GM19467 (cell line): ENCODE results near the gene KRTAP23-1.

Source experiments
- ATAC-seq: cut with Tn5 transposase; IDR thresholded peaks from one replicate; pipeline ENCODE4 v1.9.1; 2021; ENCODE audit warnings: mild to moderate bottlenecking, moderate library complexity; ENCODE audit not compliant: unreplicated experiment

The KRTAP23-1 gene

DNA sequence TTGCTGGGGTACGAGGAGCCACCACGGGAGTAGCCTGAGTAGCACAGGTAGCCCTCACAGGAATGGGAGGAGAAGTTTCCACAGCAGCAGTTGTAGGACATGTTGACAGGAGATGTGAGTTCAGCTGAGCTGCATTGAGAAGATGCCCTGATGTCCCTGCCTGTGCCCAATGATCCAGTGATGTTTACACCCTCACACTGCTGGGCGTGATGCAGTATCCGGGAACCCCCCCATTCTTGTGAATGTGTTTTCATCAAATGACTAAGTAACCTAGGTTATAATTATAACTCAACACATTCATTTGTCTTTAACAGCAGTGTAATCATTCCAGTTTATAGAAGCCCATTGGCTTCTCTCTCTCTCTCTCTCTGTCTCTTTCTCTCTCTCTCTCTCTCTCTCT lies at the start of gene KRTAP23-1:
TSS of gene KRTAP23-1 (minus strand) at position 101 of the 400 bp plus-strand sequence. CDS start at position 101, 0 bp downstream.
- ATAC-seq, result no peak

GRCh38 chr21:30395731-30396130 lies 47.3 kb upstream of the KRTAP23-1 start, which contains the start of gene KRTAP13-1:
Gene KRTAP13-1 (plus strand): TSS chr21:30396031. CDS start chr21:30396087, 56 bp downstream.
- no peak for ATAC-seq

DNA sequence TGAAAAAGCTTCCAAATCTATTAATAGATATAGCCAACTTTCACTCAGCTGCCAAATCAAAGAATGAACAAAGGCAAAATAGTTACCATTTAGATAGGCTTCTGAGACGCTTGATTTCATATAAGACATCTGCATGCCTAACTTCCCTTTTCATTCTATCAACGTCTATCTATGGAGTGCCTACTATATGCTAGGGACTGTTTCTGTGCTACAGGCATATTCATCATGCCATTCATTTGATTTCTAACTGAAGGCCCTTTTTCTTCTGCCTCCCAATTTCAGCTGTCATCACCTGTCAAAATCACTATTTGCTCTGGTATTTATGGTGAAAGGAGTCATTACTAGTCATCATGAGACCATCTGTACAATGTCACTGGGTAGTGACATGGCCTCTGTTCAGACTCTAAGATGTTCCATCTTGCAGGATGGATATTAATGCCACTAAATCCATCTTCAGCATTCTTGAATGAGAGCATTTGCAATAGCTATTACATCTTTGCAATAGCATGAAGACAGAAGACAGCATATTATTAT lies 43.2 kb upstream of the KRTAP23-1 start:
- no peak for ATAC-seq

- no peak for ATAC-seq
Measured at GRCh38 chr21:30382201-30382600, 33.8 kb upstream of the KRTAP23-1 start.

DNA sequence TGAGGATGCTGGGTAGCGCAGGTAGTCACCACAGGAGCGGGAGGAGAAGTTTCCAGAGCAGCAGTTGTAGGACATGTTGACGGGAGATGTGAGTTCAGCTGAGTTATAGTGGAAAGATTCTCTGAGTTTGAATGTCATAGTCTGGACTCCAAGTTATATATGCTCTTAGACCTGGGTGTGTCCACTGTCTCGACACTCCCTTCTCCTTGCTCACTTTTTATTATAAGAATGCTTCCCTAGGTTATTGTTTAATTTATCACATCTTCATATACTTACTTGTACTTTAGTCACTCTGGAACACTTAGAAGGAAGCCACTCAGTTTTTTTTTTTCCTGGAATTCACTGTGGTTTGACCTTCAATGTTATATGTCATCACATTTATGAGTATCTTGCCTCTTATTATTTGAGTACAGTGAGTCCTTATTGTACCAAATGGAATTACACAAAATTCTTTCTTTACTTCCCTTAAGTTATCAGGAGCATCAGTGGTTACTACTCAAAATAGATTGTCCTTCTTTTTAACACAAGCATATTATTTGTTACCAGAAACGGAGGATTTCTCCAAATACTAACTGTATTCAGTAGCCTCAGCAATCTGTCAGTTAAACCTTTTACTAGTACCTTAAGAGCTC lies 23.8 kb upstream of the KRTAP23-1 start, which contains the start of gene KRTAP13-2:
TSS of gene KRTAP13-2 (minus strand) at position 133 of the 632 bp plus-strand sequence. CDS start at position 75, 58 bp downstream.
- no peak for ATAC-seq

DNA sequence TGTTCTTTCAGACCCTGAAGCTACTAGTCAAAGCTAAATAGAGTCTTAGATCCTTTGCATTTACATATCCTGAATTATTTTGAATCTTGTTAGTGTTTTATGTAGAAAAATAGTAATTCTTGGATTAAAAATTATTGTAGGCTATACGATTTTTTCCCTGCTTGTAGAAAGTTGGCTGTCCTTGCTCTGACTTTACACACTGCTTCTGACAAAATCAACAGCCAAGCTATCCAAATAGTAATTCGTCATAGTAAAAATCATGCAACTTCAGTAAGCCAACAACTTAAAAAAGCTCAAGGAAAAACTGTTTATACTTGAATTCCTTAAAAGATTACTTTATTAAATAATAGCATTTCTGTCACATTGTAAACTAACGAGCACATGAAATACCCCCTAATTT lies 7.5 kb upstream of the KRTAP23-1 start:
- ATAC-seq, result no peak

DNA sequence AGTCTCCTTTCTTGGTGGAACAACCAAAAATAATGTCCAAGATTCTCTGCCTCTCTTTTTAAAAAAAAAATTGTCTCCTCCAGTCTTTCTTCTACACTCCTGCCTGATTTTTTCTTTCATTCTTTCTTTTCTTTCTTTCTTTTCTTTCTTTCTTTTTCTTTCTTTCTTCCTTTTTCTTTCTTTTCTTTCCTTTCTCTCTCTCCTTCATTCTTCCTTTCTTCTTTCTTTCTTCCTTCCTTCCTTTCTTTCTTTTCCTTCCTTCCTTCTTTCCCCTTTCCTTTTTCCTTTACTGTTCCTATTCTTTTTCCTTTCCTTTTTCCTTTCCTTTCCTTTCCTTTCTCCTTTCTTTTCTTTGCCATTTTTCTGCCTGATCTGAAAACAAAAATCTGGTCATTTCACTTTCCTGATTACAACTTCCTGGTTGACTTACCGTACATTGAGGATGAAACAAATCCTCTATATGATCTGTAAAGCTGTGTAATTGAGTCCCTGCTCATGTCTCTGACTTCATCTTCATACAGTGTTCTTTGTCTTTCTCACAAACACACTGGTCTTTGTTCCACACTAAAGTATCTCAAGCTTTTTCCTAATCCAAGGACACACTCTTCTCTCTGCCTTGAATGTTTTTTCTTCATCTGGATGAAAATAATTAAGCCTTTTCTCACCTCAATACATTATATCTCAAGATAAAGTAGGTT lies 6.1 kb upstream of the KRTAP23-1 start:
- no peak for ATAC-seq

DNA sequence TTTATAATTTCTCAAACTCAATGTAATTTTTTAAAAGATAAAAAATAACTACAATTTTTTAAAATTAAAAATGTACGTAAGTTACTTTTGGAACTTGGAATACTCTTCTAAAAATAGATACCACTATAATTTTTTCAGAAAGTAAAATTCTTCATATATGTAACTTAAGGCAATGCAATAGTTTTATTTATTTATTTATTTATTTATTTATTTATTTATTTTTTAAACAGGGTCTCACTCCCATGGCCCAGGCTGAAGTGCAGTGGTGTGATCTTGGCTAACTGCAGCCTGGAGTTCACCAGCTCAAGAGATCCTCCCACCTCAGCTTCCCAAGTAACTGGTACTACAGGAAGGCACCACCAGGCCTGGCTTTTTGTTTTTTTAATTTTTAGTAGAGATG lies 3.1 kb upstream of the KRTAP23-1 start:
- ATAC-seq, result no peak

GRCh38 chr21:30349572-30349971 lies 1.2 kb upstream of the KRTAP23-1 start:
- no peak for ATAC-seq

DNA sequence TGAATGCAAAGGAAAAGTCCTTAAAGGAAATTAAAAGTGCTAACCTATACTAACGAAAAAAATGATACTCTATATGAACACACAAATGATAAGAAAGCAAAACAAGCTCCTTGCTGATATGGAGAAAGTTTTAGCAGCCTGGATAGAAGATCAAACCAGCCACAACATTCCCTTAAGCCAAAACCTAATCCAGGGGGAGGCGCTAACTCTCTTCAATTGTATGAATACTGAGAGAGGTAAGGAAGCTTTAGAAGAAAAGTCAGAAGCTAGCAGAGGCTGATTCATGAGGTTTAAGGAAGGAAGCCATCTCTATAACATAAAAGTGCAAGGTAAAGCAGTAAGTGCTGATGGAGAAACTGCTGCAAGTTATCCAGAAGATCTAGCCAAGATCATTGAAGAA lies 3.4 kb downstream of the KRTAP23-1 start:
- ATAC-seq, result no peak

DNA sequence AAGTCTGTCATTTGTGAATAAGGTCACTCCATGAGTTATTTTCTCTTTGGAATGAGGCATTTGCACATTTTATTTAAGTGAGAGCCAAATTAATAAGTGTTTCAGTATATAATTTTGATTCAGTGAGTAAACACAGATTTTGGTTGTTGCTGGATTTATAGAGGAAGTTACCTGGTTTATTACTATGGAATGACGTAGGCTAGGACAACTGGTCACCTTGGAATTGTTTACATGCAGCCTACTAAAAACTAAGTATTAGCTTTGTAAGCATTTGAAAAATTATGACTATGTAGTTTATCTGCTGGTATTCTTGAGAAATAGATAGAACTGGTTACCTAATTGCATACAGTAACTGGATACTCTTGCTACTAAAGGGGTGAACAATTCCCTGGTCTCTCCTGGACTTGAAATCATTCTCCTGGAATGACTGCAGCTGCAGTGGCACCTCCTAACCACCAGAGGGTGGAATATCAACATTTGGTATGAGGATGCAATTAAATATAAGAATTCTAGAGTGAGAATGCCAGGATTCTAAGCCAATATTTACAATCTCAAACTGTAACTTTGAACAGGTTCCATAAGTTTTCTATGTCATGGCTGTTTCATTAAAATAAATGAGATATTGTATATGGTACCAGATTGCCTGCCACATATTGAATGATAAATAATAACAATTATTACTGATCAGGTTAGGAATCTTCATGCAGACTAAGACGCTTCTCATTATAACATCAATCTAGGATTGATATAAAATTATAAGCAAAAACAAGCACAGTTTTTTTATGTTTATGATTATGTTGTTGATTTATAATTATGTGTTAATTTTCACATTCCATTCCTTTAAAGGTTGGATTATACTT lies 7.5 kb downstream of the KRTAP23-1 start:
- ATAC-seq, result no peak

DNA sequence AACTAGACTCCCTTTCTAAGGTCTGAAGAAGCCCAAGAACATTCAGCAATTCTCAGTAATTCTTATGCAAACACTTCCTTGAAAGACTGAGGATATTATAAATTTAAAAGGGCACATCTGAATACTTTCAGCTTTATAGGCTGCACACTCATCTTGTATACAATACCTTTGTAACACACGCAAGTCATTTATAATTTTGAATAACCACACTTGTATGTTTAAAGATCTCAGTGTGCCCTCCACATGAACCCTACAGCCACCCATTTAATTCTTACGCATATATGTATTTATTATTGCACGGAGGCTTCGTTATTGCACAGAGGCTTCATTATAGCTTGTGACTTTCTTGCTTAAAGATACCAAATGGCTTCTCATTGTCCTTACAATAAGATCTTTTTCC lies 9.7 kb downstream of the KRTAP23-1 start:
- ATAC-seq, result no peak

GRCh38 chr21:30337772-30338171 lies 10.6 kb downstream of the KRTAP23-1 start:
- no peak for ATAC-seq

DNA sequence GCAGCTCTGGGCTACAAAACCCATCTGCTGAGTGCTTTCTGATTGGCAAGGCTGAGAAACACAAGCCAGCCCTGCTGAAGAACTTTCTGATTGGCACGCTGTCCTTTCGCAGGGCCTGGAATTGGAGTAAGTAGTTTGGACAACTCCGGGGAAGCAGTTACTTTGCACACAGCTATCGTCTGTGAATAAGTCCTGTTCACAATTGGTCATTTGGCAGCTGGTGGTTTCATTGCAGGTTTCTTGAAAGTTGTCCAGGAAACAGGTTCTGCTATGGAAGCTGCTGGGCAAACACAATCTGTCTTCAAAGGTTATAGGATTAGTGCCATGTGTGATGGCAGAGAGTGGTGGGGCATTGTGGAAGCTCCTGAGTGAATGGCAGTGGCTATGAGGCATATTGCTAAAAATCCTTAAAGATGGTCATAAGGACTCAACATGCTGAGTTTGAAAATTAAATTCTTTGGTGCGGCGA lies 11.1 kb downstream of the KRTAP23-1 start, which contains the start of gene KRTAP27-1:
TSS of gene KRTAP27-1 (minus strand) at position 419 of the 469 bp plus-strand sequence. CDS start at position 393, 26 bp downstream.
- ATAC-seq, result no peak

GRCh38 chr21:30336596-30336995 lies 11.8 kb downstream of the KRTAP23-1 start:
- ATAC-seq, result no peak

DNA sequence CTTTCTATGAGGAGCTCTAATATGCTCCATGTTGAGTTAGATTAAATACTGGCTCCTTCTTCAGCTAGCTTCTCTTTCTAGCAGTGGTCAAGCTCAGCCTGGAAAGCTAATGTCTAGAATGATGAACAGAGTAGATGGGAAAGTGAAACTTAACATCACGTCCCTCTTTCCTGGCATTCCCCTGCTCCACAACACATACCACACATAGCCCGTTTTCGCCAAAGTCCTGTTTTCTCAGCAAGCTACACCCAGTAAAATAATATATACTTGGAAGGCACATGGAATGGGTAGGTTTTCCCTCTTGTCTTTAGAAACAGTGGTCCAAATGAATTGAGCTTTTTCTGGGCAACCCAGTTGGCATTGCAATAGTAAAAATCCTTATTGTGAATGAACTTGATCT lies 14.7 kb downstream of the KRTAP23-1 start:
- no peak for ATAC-seq

- no peak for ATAC-seq
Measured at GRCh38 chr21:30332681-30333080, 15.7 kb downstream of the KRTAP23-1 start.

DNA sequence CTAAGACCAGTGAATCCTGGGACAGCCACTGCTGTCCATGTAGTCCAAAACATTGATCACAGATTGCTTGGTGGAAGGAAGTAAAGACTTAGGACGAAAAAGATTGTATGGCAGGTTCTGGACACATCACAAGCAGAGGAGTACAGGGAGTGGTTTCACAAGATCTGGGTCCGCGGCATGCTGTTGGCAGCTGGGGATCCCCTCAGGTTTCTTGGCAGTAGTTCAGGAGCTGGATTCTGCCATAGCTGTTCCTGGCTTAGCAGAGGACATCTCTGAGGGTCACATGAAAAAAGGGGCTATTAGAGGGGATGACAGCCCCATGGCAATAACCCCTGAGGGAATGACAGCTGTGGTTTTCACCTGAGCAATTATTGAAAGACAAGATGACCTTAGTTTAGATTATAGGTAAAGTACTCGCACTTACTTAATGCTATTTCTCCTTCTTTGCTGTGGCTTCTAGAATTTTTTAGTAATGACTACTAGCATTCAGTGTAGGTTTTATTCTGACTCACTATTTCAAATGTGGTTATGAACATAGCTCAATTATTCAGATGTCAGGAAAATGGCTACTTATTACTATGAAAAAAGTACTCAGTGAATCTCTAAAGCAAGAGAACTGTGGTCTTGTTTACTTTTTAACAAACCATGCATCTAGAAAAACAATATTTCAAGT lies 19.1 kb downstream of the KRTAP23-1 start:
- ATAC-seq, result no peak

DNA sequence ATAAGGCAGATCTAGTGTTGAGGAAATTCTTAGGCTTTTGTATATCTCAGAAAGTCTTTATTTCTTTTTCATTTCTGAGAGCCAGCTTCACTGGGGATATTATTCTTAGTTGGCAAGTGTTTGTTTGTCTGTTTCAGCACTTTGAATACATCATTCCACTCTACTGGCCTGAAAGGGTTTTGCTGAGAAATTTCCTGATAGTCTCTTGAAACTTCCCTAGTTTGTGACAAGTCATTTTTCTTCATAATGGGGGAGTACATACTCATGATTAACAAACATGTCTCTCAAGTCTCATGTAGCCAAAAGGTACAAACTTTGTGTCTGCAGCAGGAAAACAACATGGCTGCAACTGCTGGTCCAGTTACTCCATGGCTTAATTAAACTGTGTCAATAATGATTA lies 22.0 kb downstream of the KRTAP23-1 start:
- ATAC-seq, result no peak

DNA sequence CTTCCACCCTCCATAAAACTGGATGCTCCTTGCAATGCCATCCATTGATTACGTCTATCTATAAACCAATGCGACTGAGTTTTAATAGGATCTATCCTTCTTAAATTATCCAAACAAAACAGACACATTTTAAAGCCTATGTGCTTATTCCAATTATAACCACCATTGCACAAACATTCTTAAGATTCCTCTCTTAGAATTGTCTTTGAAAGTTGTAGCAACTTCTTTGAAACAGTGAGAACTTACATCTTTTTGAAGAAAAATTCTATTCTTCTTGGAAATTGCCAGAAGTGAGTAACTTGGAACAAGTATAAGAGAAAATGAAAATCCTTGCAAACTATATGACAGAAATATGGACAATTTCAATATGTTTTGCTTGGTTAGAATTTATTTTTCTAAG lies 28.2 kb downstream of the KRTAP23-1 start, which contains the start of gene KRTAP26-1:
TSS of gene KRTAP26-1 (minus strand) at position 101 of the 400 bp plus-strand sequence. CDS start 280 bp downstream, outside the sequence.
- no peak for ATAC-seq
